ENCODE data around the gene FRG1. TPM values are rescaled to one million over a fixed set of nuclear protein-coding genes. Genes with fewer than 3 reads are reported as not detected.
"Not testable (repeated sequence)": the region's sequence is repeated elsewhere in the genome, so short reads cannot be mapped to it uniquely, and the experiment has no call there.

FRG1 gene
- polyA plus RNA-seq, 6 donors from 2014 or later, result 39.7 to 57.8 (median 53.9) TPM

DNA sequence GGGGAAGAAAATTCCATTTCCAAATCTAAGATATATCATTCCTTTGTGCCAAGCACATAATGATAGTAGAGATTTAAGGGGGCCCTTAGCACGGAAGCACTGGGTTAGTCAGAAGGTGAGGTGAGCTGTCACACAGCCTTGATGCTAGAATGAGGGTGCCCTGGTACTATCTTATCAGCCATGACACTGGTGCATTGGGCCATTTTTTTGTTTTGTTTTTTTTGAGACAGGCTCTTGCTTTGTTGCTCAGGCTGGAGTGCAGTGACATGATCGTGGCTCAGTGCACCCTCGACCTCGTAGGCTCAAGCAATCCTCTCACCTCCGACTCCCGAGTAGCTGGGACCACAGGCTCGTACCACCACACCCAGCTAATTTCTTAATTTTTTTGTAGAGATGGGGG is 7.8 kb downstream of the FRG1 start:
- not testable (repeated sequence) for H3K27me3 Mint-ChIP-seq; DNase-seq; H3K27ac Mint-ChIP-seq; H3K9me3 Mint-ChIP-seq; ATAC-seq (ENCODE audit: low read depth in 2 of 2)
- Mint-ChIP-seq H3K4me3 (peak overlapping the region in 1 of 8 donors; percentile 25), H3K36me3 (peaks cover 25 to 39% of the 10 kb centered on the region in 2 donors), H3K4me1 (peaks cover 29 to 52% (median 41%) of the 10 kb centered on the region in 3 donors)

DNA sequence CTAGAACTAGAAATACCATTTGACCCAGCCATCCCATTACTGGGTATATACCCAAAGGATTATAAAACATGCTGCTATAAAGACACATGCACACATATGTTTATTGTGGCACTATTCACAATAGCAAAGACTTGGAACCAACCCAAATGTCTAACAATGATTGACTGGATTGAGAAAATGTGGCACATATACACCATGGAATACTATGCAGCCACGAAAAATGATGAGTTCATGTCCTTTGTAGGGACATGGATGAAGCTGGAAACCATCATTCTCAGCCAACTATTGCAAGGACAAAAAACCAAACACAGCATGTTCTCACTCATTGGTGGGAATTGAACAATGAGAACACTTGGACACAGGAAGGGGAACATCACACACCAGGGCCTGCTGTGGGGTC is 28.6 kb downstream of the FRG1 start:
- not testable (repeated sequence) for H3K27ac Mint-ChIP-seq; ATAC-seq (ENCODE audit: low read depth in 2 of 2); DNase-seq; H3K4me1 Mint-ChIP-seq; H3K4me3 Mint-ChIP-seq; H3K27me3 Mint-ChIP-seq
- Mint-ChIP-seq H3K36me3 (peaks cover 6 to 13% of the 10 kb centered on the region in 2 donors), H3K9me3 (peaks cover 6 to 47% (median 35%) of the 10 kb centered on the region in 7 donors)

DNA sequence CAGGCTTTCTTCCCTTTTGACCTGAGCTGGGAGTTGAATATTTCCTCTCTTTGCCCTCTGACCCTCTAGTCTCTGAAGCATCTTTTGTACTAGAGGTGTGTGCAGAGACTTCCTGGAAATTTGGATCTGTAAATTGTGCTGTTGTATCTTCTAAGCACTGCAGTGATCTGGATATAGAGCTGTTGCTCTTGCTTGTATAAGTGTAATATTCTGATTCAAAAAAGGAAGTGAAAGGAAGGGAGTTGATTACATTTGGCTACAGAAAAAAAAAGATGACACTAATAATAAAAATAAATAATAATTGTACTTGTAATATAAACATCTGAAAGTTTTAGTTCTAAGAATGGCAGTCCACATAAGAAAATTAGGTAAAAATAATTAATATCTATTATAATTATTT is 33.0 kb downstream of the FRG1 start:
- no peaks in the 10 kb centered on the region for H3K36me3 Mint-ChIP-seq
- no peak for DNase-seq
- peaks cover 0 to 8% (median 4%) of the 10 kb centered on the region in 7 donors for H3K9me3 Mint-ChIP-seq
- peaks cover 0 to 3% (median 0%) of the 10 kb centered on the region in 3 donors for H3K4me1 Mint-ChIP-seq
- no peak for ATAC-seq (ENCODE audit: low read depth in 2 of 2)
- peaks cover 0 to 15% (median 7%) of the 10 kb centered on the region in 3 donors for H3K27me3 Mint-ChIP-seq
- no peak overlapping the region for H3K4me3 Mint-ChIP-seq
- H3K27ac Mint-ChIP-seq, result no peak overlapping the region

DNA sequence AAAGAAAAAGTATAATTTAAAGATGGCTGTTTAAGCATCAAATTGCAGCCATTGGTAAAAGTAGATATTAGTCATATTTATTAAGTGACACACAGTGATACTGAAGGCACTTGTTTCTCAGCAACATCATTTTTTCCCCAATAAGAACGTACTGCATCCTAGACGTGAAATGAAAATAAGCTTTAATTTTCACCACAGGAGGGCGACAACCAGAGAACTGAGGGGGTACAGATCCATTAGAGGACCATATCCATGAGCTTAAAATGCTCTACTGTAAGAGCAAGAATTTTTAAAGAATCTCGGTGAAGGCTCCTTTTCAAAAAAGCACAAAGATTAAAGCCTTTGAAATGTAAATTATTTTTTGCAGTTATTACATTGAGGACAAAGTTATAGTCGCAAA is 33.4 kb downstream of the FRG1 start:
- peaks cover 0 to 3% (median 0%) of the 10 kb centered on the region in 3 donors for H3K4me1 Mint-ChIP-seq
- H3K27ac Mint-ChIP-seq, result no peak overlapping the region
- no peak for ATAC-seq (ENCODE audit: low read depth in 2 of 2)
- H3K36me3 Mint-ChIP-seq, result no peaks in the 10 kb centered on the region
- H3K4me3 Mint-ChIP-seq, result no peak overlapping the region
- peaks cover 0 to 15% (median 7%) of the 10 kb centered on the region in 3 donors for H3K27me3 Mint-ChIP-seq
- H3K9me3 Mint-ChIP-seq, result peaks cover 0 to 8% (median 4%) of the 10 kb centered on the region in 7 donors
- DNase-seq, result no peak

DNA sequence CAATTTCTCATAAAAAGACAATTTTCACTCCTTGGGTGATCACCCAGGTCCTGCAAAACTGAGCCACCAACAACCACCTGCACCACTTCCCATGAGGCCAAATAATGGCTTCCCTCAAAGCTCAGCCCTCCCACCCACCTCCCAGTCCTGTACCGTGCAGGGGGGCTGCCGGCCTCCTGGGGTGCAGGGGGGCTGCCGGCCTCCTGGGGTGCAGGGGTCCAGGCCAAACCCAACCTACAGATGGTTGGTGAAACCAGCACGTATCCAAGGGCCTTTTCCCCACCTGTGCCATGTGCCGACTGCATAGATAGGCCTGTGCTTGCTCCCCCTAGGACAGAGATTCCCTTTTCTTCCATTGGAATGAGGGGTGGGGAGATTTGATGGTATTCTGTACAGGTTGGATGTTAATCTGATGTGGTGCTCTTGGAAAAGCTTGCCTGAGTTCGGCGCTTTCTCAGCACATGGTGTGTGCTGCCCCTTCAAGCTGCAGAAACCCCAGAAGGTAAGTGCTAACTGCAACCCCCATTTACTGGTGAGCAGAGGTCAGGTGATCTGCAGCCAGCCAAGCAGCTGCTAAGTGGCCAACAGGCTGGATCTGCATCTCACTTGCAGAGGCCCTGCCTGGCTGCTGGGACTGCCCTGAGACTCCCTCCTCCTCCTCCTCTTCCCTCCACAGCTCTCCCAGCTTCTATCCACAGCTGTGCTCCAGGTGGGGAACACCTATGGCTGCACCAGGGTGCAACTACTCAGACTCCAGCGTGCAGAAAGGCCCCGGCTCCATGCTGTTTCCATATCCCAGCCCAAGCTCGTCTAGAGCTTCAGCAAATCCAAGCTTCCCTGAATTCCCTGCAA is 38.8 kb downstream of the FRG1 start:
- DNase-seq (no peak), ATAC-seq (ENCODE audit: low read depth in 2 of 2) (no peak)
- Mint-ChIP-seq H3K9me3 (peaks cover 0 to 7% (median 0%) of the 10 kb centered on the region in 7 donors), H3K4me3 (no peak overlapping the region), H3K27me3 (peaks cover 0 to 5% (median 0%) of the 10 kb centered on the region in 3 donors), H3K36me3 (no peaks in the 10 kb centered on the region), H3K4me1 (peaks cover 0 to 3% (median 0%) of the 10 kb centered on the region in 3 donors), H3K27ac (peak overlapping the region in 1 of 6 donors; percentile 77)

DNA sequence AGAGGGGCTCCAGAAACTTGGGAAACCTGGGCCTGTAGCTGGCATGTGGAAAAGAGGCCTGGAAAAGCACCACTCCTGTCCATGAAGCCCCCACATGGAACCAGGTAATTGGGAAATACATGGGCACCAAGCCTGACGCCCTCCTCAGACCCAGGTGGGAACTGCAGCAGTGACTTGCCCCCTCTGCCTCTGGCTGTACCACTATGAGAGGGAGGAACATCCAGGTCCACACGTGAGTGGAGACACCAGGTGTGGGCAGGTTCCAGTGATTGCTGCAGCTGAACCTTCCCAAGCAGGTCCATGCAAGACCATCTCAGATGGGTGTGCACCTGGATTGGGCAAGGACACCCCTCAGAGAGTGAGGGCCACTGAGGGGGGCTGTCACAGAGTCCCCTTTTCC is 39.6 kb downstream of the FRG1 start:
- not testable (repeated sequence) for H3K27me3 Mint-ChIP-seq; H3K4me1 Mint-ChIP-seq; H3K9me3 Mint-ChIP-seq; ATAC-seq (ENCODE audit: low read depth in 2 of 2); H3K27ac Mint-ChIP-seq; H3K36me3 Mint-ChIP-seq; DNase-seq; H3K4me3 Mint-ChIP-seq

DNA sequence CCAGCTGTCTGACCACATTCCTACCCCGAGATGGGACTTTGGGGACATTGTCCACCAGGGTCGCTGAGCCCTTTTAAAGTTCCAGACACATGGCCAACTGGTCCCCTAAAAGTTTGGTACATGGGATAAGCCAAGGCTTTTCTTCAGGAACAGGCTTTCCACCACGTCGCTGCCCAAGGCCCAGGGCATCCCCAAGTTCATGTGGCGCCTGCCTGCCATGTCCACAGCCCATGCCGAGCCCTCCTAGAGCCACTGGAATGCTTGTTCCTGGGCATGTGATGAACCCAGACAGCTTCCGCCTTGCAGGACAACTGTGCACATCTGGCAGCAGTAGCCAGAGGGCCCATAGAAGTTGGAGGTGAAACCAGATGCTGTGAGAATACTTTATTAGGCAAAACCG is 41.3 kb downstream of the FRG1 start:
- no peak for ATAC-seq (ENCODE audit: low read depth in 2 of 2)
- Mint-ChIP-seq H3K4me1 (peaks cover 0 to 3% (median 0%) of the 10 kb centered on the region in 3 donors), H3K9me3 (peaks cover 0 to 7% (median 0%) of the 10 kb centered on the region in 7 donors), H3K27me3 (no peaks in the 10 kb centered on the region), H3K4me3 (no peak overlapping the region), H3K27ac (no peak overlapping the region), H3K36me3 (no peaks in the 10 kb centered on the region)
- DNase-seq, result no peak

DNA sequence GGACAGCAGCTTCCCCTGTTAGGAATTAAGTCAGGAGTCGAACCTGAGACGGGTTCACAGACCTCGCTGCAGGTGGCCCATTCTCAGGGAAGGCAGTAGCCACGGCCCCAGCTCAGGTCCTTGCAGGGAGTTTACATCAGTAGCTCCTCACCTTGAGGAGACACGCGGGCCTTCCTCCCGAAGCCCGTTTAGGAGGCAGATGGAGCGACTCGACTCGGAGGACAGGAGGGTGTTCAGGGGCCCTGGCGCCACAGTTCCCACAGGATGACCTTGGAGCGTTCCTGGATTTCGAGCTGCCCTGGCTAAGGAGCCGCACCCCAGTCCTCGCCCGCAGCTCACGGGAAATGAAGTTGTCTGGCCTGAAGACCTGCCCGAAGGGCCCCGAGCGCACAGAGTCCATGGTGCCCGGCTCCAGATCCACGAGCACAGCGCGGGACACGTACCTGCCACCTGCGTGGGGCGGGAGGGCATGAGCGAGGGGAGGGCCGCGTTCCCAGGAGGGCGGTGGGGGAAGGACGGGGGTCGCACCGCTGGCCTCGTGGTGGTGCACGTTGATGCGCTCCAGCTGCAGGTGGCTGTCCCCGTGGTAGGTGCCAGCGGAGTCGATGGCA is 43.3 kb downstream of the FRG1 start:
- not testable (repeated sequence) for DNase-seq; ATAC-seq (ENCODE audit: low read depth in 2 of 2); H3K9me3 Mint-ChIP-seq; H3K36me3 Mint-ChIP-seq; H3K27ac Mint-ChIP-seq; H3K4me3 Mint-ChIP-seq; H3K4me1 Mint-ChIP-seq; H3K27me3 Mint-ChIP-seq

DNA sequence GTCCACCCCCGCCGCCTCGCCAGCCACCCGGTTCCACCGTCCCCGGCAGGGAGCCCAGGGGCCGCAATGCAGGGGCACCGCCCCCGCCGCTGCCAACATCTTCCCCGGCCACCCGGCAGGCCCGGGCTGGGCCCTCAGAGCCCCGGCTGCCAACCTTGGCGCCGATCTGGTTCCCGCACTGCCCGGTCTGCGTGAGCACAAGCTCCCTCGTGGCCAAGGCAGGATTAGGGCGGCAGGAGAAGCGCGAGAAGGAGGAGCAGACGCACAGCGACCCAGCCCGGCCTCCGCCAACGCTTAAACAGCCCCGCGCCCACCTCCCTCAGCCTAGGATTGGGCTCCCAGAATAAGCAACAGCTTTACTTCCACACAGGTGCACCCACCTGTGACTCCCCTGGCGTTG is 44.0 kb downstream of the FRG1 start:
- H3K4me1 Mint-ChIP-seq; H3K27ac Mint-ChIP-seq; H3K27me3 Mint-ChIP-seq; H3K4me3 Mint-ChIP-seq; H3K9me3 Mint-ChIP-seq; H3K36me3 Mint-ChIP-seq; ATAC-seq (ENCODE audit: low read depth in 2 of 2); DNase-seq: not testable (repeated sequence)

DNA sequence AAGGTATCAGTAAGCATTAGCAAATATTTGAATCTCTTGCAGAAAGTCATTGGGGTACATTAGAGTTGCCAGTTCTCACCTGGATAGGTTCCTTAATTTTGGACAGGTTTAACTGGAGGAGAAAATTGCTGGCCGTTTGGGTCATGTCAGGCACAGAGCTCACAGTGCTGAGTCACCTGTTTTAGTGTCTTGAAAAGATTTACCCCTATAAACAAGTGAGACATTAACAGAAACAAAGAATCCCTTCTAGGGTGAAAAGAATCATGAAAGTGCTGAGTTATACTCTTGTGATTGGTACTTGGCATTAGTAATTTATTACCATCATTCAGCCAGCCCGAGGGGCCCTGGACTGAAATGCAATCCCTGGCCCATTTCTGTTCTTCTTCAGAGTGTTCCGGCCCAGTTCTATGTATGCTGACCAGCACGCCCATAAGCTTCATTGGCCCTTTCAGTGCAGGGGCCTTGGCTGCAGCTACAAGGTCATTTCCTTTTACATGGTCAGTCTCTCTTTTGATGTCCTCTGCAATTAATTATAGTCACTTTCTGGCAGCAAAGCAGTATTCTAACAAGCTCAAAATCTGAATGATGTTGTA is 45.1 kb downstream of the FRG1 start:
- not testable (repeated sequence) for H3K4me3 Mint-ChIP-seq; DNase-seq; H3K4me1 Mint-ChIP-seq; ATAC-seq (ENCODE audit: low read depth in 2 of 2); H3K9me3 Mint-ChIP-seq; H3K27ac Mint-ChIP-seq; H3K36me3 Mint-ChIP-seq; H3K27me3 Mint-ChIP-seq

DNA sequence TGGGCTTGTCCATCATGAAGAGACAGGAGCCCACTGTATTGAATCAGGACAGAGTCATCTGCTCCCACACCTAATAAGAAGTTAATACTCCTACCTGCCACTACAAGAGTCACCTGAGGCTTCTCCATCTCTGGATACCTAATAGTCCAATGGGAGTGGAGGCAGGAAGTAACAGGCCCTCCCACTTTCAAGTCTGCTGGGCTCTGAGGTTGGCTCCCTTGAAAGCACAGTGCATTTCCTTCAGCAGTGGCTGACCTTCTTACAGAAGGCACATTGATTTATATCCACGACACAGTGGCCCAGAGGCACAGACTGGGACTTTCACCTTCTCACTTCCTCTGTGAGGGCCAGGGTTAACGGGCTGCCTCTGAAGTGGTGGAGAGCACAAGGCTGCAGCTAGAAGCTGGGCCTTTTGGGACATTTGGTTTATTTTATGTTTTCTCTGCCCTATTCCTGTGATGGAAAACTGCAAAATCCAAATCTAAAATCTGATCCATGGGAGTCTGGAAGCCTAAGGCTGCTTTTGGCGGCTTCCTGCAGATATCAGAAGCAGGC is 48.3 kb downstream of the FRG1 start:
- H3K27me3 Mint-ChIP-seq, result peaks cover 12 to 21% (median 14%) of the 10 kb centered on the region in 3 donors
- DNase-seq (no peak), ATAC-seq (ENCODE audit: low read depth in 2 of 2) (no peak)
- H3K36me3 Mint-ChIP-seq, result no peaks in the 10 kb centered on the region
- peaks cover 0 to 5% (median 0%) of the 10 kb centered on the region in 7 donors for H3K9me3 Mint-ChIP-seq
- H3K27ac Mint-ChIP-seq, result no peak overlapping the region
- H3K4me1 Mint-ChIP-seq, result no peaks in the 10 kb centered on the region
- no peak overlapping the region for H3K4me3 Mint-ChIP-seq

DNA sequence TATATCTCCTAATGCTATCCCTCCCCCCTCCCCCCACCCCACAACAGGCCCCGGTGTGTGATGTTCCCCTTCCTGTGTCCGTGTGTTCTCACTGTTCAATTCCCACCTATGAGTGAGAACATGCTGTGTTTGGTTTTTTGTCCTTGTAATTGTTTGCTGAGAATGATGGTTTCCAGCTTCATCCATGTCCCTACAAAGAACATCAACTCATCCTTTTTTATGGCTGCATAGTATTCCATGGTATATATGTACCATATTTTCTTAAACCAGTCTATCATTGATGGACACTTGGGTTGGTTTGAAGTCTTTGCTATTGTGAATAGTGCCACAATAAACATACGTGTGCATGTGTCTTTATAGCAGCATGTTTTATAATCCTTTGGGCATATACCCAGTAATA is 49.3 kb downstream of the FRG1 start:
- H3K4me3 Mint-ChIP-seq; DNase-seq; H3K36me3 Mint-ChIP-seq; H3K9me3 Mint-ChIP-seq; H3K27ac Mint-ChIP-seq; ATAC-seq (ENCODE audit: low read depth in 2 of 2); H3K4me1 Mint-ChIP-seq: not testable (repeated sequence)
- peaks cover 14 to 22% (median 18%) of the 10 kb centered on the region in 3 donors for H3K27me3 Mint-ChIP-seq

All from naive B cell (primary cell).